MCF 10A (cell line): ENCODE results near the gene SPIN2A. TPM values are rescaled to one million over a fixed set of nuclear protein-coding genes. Genes with fewer than 3 reads are reported as not detected.
"Not testable (repeated sequence)": the region's sequence is repeated elsewhere in the genome, so short reads cannot be mapped to it uniquely, and the experiment has no call there.

Experiments
- BruUV-seq: library from RNA; stranded (reverse); fragments of 400-500 nt; replicated peaks from 2 replicates; lab custom pipeline; 2021; lab: Mats Ljungman, UMichigan
- CTCF ChIA-PET: fragments of 300-600 bp; sonication (Branson Sonifier 250); formaldehyde crosslinking; extraction: SDS; loops from one replicate; lab custom pipeline; 2021; ENCODE audit warnings: antibody characterized with exemption, inconsistent platforms; lab: Yijun Ruan, JAX
- POLR2A ChIA-PET: fragments of 300-600, 350-650 bp; sonication (Branson Sonifier 250); formaldehyde crosslinking; extraction: SDS; loops from one replicate; lab custom pipeline; 2020; ENCODE audit warnings: antibody characterized with exemption, inconsistent platforms; lab: Yijun Ruan, JAX
- DNase-seq: peaks from one replicate; pipeline ENCODE4 v3.0.0-alpha.2; 2018; ENCODE audit not compliant: unreplicated experiment
- H3K27ac Mint-ChIP-seq: one replicate; pipeline ENCODE4 v1.8.0; 2022; ENCODE audit warnings: mild to moderate bottlenecking, low read depth, mixed read lengths; ENCODE audit not compliant: unreplicated experiment
- H3K27me3 Mint-ChIP-seq: one replicate; pipeline ENCODE4 v1.8.0; 2022; ENCODE audit warnings: mixed read lengths; ENCODE audit not compliant: insufficient read depth, unreplicated experiment
- H3K36me3 Mint-ChIP-seq: one replicate; pipeline ENCODE4 v1.8.0; 2022; ENCODE audit warnings: mild to moderate bottlenecking, moderate library complexity, mixed read lengths; ENCODE audit not compliant: insufficient read depth, unreplicated experiment
- H3K4me1 Mint-ChIP-seq: one replicate; pipeline ENCODE4 v1.8.0; 2022; ENCODE audit warnings: mixed read lengths; ENCODE audit not compliant: insufficient read depth, unreplicated experiment
- H3K4me3 Mint-ChIP-seq: one replicate; pipeline ENCODE4 v1.8.0; 2022; ENCODE audit warnings: mild to moderate bottlenecking, moderate library complexity, mixed read lengths; ENCODE audit not compliant: unreplicated experiment
- H3K9me3 Mint-ChIP-seq: one replicate; pipeline ENCODE4 v1.8.0; 2022; ENCODE audit warnings: mixed read lengths; ENCODE audit not compliant: unreplicated experiment
- intact Hi-C: fragments of 100-400 bp; cut with micrococcal nuclease; formaldehyde crosslinking; loops from 2 replicates; pipeline ENCODE4 v1.14.1; 2022
- total RNA-seq: library from RNA; stranded (reverse); gene quantifications from 2 replicates; pipeline ENCODE4 v1.2.3, GENCODE V29; 2022
- TF ChIP-seq, protein P1 (sequence below): fragments of 200-600 bp; IDR thresholded peaks from one replicate; pipeline ENCODE4 v1.8.0; 2022; ENCODE audit warnings: antibody characterized with exemption, mild to moderate bottlenecking; ENCODE audit not compliant: unreplicated experiment

SPIN2A gene
- total RNA-seq, 1 experiment from 2014 or later = 0.44 TPM

DNA sequence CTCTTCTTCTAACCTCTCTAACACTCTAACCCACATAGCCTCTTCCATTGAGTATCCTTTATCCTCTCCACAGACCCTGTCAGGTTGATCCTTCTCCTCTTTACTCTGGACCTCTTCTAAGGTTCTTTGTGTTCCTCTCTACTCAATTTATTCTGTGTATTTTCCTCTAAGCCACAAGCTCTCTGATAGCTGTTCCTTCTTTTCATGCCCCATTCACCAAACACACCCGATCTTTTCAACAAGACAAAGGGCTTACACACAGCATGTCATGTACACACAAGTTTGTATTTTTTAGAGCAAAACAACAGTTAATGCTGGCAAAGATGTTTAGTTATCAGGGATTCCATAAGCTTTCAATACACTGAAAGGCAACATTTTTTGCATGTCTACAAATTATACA, 17.8 kb downstream of the SPIN2A start:
- POLR2A ChIA-PET = no interaction called here
- TF ChIP-seq, protein P1, sequence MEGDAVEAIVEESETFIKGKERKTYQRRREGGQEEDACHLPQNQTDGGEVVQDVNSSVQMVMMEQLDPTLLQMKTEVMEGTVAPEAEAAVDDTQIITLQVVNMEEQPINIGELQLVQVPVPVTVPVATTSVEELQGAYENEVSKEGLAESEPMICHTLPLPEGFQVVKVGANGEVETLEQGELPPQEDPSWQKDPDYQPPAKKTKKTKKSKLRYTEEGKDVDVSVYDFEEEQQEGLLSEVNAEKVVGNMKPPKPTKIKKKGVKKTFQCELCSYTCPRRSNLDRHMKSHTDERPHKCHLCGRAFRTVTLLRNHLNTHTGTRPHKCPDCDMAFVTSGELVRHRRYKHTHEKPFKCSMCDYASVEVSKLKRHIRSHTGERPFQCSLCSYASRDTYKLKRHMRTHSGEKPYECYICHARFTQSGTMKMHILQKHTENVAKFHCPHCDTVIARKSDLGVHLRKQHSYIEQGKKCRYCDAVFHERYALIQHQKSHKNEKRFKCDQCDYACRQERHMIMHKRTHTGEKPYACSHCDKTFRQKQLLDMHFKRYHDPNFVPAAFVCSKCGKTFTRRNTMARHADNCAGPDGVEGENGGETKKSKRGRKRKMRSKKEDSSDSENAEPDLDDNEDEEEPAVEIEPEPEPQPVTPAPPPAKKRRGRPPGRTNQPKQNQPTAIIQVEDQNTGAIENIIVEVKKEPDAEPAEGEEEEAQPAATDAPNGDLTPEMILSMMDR = no peak
- no peaks in the 10 kb centered on the region for H3K4me1 Mint-ChIP-seq
- H3K27ac Mint-ChIP-seq = no peak overlapping the region
- BruUV-seq = TSS peak; percentile 22
- CTCF ChIA-PET = no interaction called here
- H3K36me3 Mint-ChIP-seq = peaks cover 6% of the 10 kb centered on the region
- peaks cover 23% of the 10 kb centered on the region for H3K27me3 Mint-ChIP-seq
- H3K4me3 Mint-ChIP-seq = no peak overlapping the region
- no peak for DNase-seq
- H3K9me3 Mint-ChIP-seq = no peaks in the 10 kb centered on the region
- intact Hi-C loops = no loop called here

DNA sequence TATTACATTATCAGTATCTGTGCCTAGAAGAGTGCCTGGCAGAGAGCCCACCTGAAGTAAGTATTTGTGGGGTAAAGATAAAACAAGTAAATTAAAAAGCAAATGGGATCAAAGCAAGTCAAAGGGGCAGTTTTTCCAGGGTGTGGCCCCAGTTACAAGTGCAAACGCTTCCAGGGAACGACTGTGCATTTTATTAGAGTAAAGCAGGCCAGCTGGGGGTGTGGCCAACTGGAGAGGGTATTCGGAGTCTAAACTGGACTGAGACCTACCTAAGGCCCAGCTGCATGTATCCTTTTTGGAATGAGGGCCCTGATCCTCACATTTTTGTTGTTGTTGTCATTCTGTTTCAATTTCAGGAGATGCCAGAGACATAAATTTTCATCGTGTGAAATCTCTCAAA, 19.6 kb downstream of the SPIN2A start:
- H3K4me3 Mint-ChIP-seq, H3K36me3 Mint-ChIP-seq, intact Hi-C loops, H3K27ac Mint-ChIP-seq, BruUV-seq, DNase-seq, H3K9me3 Mint-ChIP-seq, H3K4me1 Mint-ChIP-seq, POLR2A ChIA-PET: not testable (repeated sequence)
- CTCF ChIA-PET = interaction anchor here (0.7 kb wide), 1 partner anchor 38 kb away, joined by 3 read pairs; no protein-coding TSS in a partner anchor
- peaks cover 28% of the 10 kb centered on the region for H3K27me3 Mint-ChIP-seq

DNA sequence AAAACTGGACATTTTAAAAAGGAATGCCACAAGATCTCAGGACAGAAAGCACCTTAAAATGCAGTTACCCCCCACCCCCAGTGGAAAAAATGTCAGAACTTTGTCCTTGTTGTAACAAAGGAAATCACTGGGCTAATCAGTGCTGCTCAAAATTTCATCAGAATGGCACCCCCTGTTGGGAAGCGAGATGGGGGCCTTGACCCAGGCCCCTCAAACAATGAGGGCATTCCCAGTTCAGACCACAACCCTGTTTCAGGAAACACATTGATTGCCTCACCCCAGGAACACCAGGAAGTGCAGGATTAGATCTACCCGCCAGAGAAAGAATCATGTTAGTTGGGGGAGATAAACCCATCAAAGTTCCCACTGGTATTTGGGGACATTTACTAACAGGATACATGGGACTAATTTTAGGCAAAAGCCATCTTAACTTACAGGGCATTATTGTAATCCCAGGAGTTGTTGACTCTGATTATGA, 32.2 kb downstream of the SPIN2A start:
- H3K4me1 Mint-ChIP-seq = no peaks in the 10 kb centered on the region
- H3K36me3 Mint-ChIP-seq = no peaks in the 10 kb centered on the region
- H3K4me3 Mint-ChIP-seq = no peak overlapping the region
- BruUV-seq = no TSS peak
- intact Hi-C loops = no loop called here
- H3K9me3 Mint-ChIP-seq = no peaks in the 10 kb centered on the region
- POLR2A ChIA-PET = no interaction called here
- CTCF ChIA-PET = no interaction called here
- TF ChIP-seq, protein P1 = no peak
- DNase-seq = no peak
- peaks cover 23% of the 10 kb centered on the region for H3K27me3 Mint-ChIP-seq
- H3K27ac Mint-ChIP-seq = no peak overlapping the region

DNA sequence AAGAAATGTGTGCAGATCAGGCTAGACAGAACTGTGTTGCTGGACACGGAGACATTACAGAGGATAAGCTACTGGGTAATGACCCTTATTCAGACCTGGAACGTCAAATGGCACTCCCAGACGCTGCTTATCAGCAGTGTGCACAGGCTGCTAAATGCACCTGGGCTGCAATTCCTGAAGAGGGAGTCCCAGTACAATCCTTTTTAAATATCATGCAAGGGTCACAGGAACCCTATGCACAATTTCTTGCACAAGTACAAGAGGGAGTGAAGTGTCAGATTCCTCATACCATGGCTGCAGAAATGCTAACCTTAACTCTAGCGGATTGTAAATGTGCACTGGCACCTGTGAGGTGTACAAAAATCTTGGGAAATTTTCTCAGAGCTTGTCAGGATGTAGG, 32.8 kb downstream of the SPIN2A start:
- TF ChIP-seq, protein P1 = no peak
- H3K36me3 Mint-ChIP-seq = no peaks in the 10 kb centered on the region
- H3K27ac Mint-ChIP-seq = no peak overlapping the region
- H3K4me1 Mint-ChIP-seq = no peaks in the 10 kb centered on the region
- no peak for DNase-seq
- no peak overlapping the region for H3K4me3 Mint-ChIP-seq
- CTCF ChIA-PET = no interaction called here
- peaks cover 18% of the 10 kb centered on the region for H3K27me3 Mint-ChIP-seq
- POLR2A ChIA-PET = no interaction called here
- no peaks in the 10 kb centered on the region for H3K9me3 Mint-ChIP-seq
- intact Hi-C loops = no loop called here
- no TSS peak for BruUV-seq

DNA sequence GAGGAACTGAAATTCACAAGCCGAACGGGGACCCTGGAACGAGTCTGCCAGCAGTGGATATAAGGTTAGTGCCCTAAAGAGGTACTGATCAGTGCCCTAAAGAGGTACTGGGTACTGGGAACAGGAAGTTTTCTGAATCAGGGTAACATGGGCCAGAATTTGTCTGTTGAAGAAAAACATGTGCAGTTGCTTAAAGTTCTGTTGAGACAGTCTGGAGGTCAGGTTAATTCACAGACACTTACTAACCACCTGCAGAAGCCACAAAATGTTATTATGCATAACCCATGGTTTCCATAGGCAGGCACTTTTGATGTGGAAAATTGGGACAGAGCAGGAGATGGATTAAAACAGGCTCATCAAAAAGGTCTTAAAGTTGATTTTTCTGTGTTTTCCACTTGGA, 33.7 kb downstream of the SPIN2A start:
- DNase-seq = no peak
- H3K27me3 Mint-ChIP-seq = peaks cover 14% of the 10 kb centered on the region
- H3K4me3 Mint-ChIP-seq = no peak overlapping the region
- H3K4me1 Mint-ChIP-seq = no peaks in the 10 kb centered on the region
- no TSS peak for BruUV-seq
- TF ChIP-seq, protein P1 = no peak
- no peaks in the 10 kb centered on the region for H3K9me3 Mint-ChIP-seq
- no peaks in the 10 kb centered on the region for H3K36me3 Mint-ChIP-seq
- ChIA-PET POLR2A (no interaction called here), CTCF (no interaction called here)
- intact Hi-C loops = no loop called here
- no peak overlapping the region for H3K27ac Mint-ChIP-seq

DNA sequence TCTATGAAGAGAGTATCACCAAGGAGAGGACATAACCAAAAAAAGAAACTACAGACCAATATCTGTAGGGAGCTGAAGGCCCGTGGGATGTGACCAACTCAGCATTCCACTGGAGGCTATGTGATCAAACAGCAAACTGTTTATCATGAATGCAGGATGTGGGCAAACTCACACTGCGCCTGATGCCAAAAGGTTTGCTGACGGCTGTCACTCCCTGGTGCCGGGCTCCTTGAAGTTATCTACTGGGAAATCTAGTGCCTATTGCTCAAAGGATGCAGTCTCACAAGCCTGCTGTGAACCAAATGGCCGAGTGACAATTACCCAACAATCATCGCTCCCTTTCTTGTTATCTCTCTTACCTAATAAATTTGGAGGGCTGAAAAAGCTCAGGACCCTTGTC, 34.3 kb downstream of the SPIN2A start:
- DNase-seq, H3K4me1 Mint-ChIP-seq, intact Hi-C loops, CTCF ChIA-PET, H3K27ac Mint-ChIP-seq, H3K36me3 Mint-ChIP-seq, H3K4me3 Mint-ChIP-seq, H3K9me3 Mint-ChIP-seq, BruUV-seq, POLR2A ChIA-PET: not testable (repeated sequence)
- H3K27me3 Mint-ChIP-seq = peaks cover 14% of the 10 kb centered on the region
